Ovary (tissue), 3 donors: ENCODE data around the gene ZBTB2.

Source experiments
- CTCF ChIP-seq, 3 donors: fragments of 450-650 bp in 2 of 3; fragments of 200-600 bp in 1 of 3; IDR thresholded peaks; one replicate each; pipeline versions ENCODE4 v1.5.1 to v1.8.0; 2016 to 2022; ENCODE audit warnings: antibody characterized with exemption in 3 of 3, mild to moderate bottlenecking in 1 of 3
- POLR2A ChIP-seq: fragments of 450-650 bp; IDR thresholded peaks from one replicate; pipeline ENCODE4 v1.6.1; 2017; ENCODE audit warnings: antibody characterized with exemption, mild to moderate bottlenecking, moderate library complexity
- donor health status: DM: no; HTN: no; CAD: no.

- TF ChIP-seq POLR2A: no peak
- TF ChIP-seq CTCF (IDR thresholded peaks at IDR 0.05): no peak
These were observed 38.7 kb downstream of the ZBTB2 start for GRCh38 chr6:151352410-151353396.
